Gastroesophageal sphincter (tissue), 3 donors: Measurements from ENCODE around the gene ULK3.

Source experiments
- CTCF ChIP-seq, 4 experiments: fragments of 200-600 bp in 2 of 4; fragments of 450-650 bp in 2 of 4; sonication (generic) in 1 of 4; IDR thresholded peaks; one replicate each; pipeline ENCODE4 v1.5.1; 2017 to 2019; ENCODE audit warnings: antibody characterized with exemption in 4 of 4, mild to moderate bottlenecking in 2 of 4, moderate library complexity in 2 of 4
- EP300 ChIP-seq: sonication (generic); formaldehyde crosslinking; IDR thresholded peaks from one replicate; pipeline ENCODE4 v1.6.1; 2017; ENCODE audit warnings: antibody characterized with exemption, mild to moderate bottlenecking
- POLR2A ChIP-seq, 2 donors: fragments of 450-650 bp; IDR thresholded peaks; one replicate each; pipeline ENCODE4 v1.6.1; 2017; ENCODE audit warnings: antibody characterized with exemption in 2 of 2, mild to moderate bottlenecking in 2 of 2, moderate library complexity in 1 of 2

DNA sequence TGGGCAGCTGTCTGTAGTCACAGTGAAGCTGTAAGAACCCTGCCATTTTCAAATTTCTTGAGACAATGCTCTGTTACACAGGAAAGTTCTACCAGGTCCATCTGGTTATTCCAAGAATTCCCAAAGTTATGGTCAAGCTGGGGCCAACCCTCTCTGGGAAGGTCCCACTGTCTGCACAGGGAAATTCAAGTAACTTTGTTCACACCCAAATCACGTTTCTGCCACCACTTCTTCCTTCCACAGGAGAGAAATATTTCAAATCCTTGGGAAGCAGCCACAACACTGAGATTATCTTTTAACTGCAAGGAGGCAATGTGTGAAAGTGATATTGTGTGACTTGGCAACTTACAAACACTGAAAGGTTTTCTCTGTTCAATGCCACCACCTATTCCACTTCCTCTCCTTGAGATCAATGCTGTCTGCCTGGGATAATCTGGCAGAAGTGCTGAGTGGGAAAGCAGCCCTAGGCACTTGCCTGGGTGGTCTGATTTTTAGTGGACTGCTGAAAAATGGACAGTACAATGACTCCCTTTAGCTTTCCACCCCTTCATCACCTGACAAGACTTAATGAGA is 24.6 kb upstream of the ULK3 start:
- TF ChIP-seq EP300, result no peak
- no peak for TF ChIP-seq CTCF (IDR thresholded peaks at IDR 0.05)
- no peak for TF ChIP-seq POLR2A (IDR thresholded peaks at IDR 0.05)
